Calu3 (cell line): ENCODE measurements around the gene CACNA1C. TPM values are rescaled to one million over a fixed set of nuclear protein-coding genes. Genes with fewer than 3 reads are reported as not detected.

Experiments
- BruUV-seq: library from RNA; stranded (reverse); fragments of 400-500 nt; replicated peaks from 2 replicates; lab custom pipeline; 2021; lab: Mats Ljungman, UMichigan
- CTCF ChIA-PET: fragments of 300-600 bp; sonication (Branson Sonifier 250); formaldehyde crosslinking; loops from one replicate; lab custom pipeline; 2022; ENCODE audit warnings: antibody characterized with exemption; lab: Charles Lee
- DNase-seq: peaks from one replicate; pipeline ENCODE4 v3.0.0; 2022
- H3K27ac Mint-ChIP-seq: one replicate; pipeline ENCODE4 v1.8.0; 2022; ENCODE audit warnings: mixed read lengths; ENCODE audit not compliant: unreplicated experiment
- H3K27me3 Mint-ChIP-seq: one replicate; pipeline ENCODE4 v1.8.0; 2022; ENCODE audit warnings: mixed read lengths; ENCODE audit not compliant: unreplicated experiment
- H3K36me3 Mint-ChIP-seq: one replicate; pipeline ENCODE4 v1.8.0; 2022; ENCODE audit warnings: mild to moderate bottlenecking, moderate library complexity, mixed read lengths; ENCODE audit not compliant: insufficient read depth, unreplicated experiment
- H3K4me1 Mint-ChIP-seq: one replicate; pipeline ENCODE4 v1.8.0; 2022; ENCODE audit warnings: mild to moderate bottlenecking, low read depth, mixed read lengths; ENCODE audit not compliant: unreplicated experiment
- H3K4me3 Mint-ChIP-seq: one replicate; pipeline ENCODE4 v1.8.0; 2022; ENCODE audit warnings: mild to moderate bottlenecking, low read depth, moderate library complexity, mixed read lengths; ENCODE audit not compliant: unreplicated experiment
- H3K9me3 Mint-ChIP-seq: one replicate; pipeline ENCODE4 v1.8.0; 2022; ENCODE audit warnings: low read depth, mixed read lengths; ENCODE audit not compliant: unreplicated experiment
- intact Hi-C: fragments of 100-400 bp; cut with micrococcal nuclease; formaldehyde crosslinking; loops from one replicate; pipeline ENCODE4 v1.10.0; 2022; ENCODE audit not compliant: unreplicated experiment
- total RNA-seq: library from RNA; stranded (reverse); gene quantifications from 2 replicates; pipeline ENCODE4 v1.2.3, GENCODE V29; 2022
- TF ChIP-seq, protein P1 (sequence below): fragments of 200-600 bp; IDR thresholded peaks from one replicate; pipeline ENCODE4 v1.8.0; 2022; ENCODE audit warnings: antibody characterized with exemption; ENCODE audit not compliant: unreplicated experiment

The CACNA1C gene
- total RNA-seq, 1 experiment from 2014 or later, result not detected

DNA sequence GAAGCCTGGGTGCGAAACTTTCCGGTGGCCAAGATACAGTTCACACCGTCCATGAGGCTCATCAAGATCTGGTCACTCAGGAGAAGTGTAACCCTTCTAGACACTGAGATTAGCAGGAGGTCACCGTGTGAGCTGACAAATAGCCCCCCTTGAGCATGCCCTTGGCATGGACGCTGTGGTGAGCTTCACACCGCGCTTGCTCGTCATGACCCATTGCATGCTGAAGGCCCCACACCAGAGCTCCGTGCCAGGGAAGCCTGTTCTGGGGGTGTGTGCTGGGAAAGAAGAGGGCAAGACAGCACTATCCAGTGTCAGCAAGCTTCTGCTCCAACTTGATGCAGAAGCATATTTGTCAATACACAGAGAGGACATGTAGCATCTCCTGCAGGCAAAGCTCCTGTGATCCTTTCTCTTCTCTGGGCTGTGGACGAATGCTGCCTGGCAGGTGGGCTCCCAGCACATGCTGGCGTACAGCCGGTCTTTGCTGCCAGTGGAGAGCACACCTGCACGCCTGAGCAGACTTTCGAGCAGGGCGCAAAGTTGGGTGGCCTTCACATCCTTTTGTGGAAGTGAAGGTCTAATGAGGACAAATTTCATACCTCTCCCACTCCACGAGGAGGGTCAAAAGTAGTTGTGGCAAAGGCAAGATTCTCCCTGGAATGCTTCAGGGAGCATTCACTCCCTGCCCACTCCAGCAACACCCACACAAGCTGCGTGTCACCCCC lies 615.1 kb downstream of the CACNA1C start:
- no peaks in the 10 kb centered on the region for H3K4me1 Mint-ChIP-seq
- H3K9me3 Mint-ChIP-seq, result no peaks in the 10 kb centered on the region
- no peak for DNase-seq
- CTCF ChIA-PET, result no interaction called here
- H3K4me3 Mint-ChIP-seq, result no peak overlapping the region
- intact Hi-C loops, result no loop called here
- H3K27me3 Mint-ChIP-seq, result peaks cover 74% of the 10 kb centered on the region
- no peaks in the 10 kb centered on the region for H3K36me3 Mint-ChIP-seq
- no TSS peak for BruUV-seq
- TF ChIP-seq, protein P1, sequence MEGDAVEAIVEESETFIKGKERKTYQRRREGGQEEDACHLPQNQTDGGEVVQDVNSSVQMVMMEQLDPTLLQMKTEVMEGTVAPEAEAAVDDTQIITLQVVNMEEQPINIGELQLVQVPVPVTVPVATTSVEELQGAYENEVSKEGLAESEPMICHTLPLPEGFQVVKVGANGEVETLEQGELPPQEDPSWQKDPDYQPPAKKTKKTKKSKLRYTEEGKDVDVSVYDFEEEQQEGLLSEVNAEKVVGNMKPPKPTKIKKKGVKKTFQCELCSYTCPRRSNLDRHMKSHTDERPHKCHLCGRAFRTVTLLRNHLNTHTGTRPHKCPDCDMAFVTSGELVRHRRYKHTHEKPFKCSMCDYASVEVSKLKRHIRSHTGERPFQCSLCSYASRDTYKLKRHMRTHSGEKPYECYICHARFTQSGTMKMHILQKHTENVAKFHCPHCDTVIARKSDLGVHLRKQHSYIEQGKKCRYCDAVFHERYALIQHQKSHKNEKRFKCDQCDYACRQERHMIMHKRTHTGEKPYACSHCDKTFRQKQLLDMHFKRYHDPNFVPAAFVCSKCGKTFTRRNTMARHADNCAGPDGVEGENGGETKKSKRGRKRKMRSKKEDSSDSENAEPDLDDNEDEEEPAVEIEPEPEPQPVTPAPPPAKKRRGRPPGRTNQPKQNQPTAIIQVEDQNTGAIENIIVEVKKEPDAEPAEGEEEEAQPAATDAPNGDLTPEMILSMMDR, result no peak
- no peak overlapping the region for H3K27ac Mint-ChIP-seq

DNA sequence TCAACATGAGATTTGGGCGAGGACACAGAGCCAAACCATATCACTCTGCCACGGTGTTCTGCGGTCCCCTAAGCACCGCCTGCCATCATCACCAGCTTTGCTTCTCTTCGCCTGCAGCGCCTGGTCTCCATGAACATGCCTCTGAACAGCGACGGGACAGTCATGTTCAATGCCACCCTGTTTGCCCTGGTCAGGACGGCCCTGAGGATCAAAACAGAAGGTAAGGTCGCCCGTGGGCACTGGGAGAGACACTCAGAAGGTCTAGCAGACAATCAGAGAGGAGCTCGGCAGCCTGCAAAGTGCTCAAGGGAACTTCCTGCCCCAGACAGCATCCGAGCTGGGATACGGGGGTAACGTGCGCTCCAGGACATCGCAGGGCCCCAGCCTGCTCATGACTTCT lies 616.0 kb downstream of the CACNA1C start:
- peaks cover 73% of the 10 kb centered on the region for H3K27me3 Mint-ChIP-seq
- TF ChIP-seq, protein P1, result no peak
- H3K4me3 Mint-ChIP-seq, result no peak overlapping the region
- BruUV-seq, result no TSS peak
- intact Hi-C loops, result no loop called here
- no peaks in the 10 kb centered on the region for H3K4me1 Mint-ChIP-seq
- no peak overlapping the region for H3K27ac Mint-ChIP-seq
- no peaks in the 10 kb centered on the region for H3K36me3 Mint-ChIP-seq
- H3K9me3 Mint-ChIP-seq, result no peaks in the 10 kb centered on the region
- no peak for DNase-seq
- CTCF ChIA-PET, result no interaction called here

DNA sequence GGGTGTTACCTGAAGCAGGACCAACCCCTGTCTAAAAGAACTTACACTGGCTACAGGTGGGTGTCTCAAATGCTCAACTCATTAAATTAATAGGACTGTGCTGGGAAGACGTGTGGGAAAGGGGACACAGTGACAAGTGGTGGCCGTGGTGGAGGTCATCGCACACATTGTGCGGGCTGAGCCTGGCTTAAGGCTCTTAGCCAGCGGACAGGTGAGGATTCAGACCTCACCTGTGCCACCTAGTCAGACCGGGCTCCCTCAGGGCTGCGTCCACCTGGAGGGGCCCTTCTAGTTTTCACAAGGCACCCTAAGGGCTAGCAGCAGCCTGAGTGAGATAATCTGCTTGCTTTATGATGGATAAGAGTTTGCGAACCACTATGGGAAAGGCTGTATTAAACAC lies 616.8 kb downstream of the CACNA1C start:
- CTCF ChIA-PET, result no interaction called here
- intact Hi-C loops, result no loop called here
- Mint-ChIP-seq H3K36me3 (no peaks in the 10 kb centered on the region), H3K27me3 (peaks cover 77% of the 10 kb centered on the region), H3K4me1 (no peaks in the 10 kb centered on the region), H3K27ac (no peak overlapping the region), H3K4me3 (no peak overlapping the region), H3K9me3 (no peaks in the 10 kb centered on the region)
- BruUV-seq, result no TSS peak
- TF ChIP-seq, protein P1, result no peak
- no peak for DNase-seq

DNA sequence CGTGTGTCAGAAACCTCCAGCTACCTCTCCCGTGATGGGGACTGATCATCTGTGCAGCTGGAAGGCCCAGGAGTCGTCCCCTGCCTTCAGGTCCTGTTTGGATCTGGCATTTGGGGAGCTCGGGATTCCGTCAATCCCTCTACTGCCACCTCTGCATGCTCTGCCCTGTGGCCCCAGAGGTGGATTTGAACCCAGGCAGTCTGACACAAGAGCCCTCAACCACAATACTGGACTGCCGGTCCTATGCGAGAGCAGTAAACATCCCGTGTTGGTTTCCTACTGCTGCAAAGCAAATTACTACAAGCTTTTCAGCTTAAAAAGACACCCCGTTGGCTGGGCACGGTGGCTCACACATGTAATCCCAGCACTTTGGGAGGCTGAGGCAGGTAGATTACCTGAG lies 620.1 kb downstream of the CACNA1C start:
- intact Hi-C loops, result no loop called here
- Mint-ChIP-seq H3K9me3 (no peaks in the 10 kb centered on the region), H3K27ac (no peak overlapping the region), H3K4me3 (no peak overlapping the region), H3K27me3 (peaks cover 88% of the 10 kb centered on the region), H3K4me1 (no peaks in the 10 kb centered on the region), H3K36me3 (no peaks in the 10 kb centered on the region)
- no peak for DNase-seq
- CTCF ChIA-PET, result no interaction called here
- no TSS peak for BruUV-seq
- TF ChIP-seq, protein P1, result no peak
